Measurements from ENCODE around the gene TDRKH.

GRCh38 chr1:151825204-151825603, 34.9 kb upstream of the TDRKH start:
- TF ChIP-seq CTCF (IDR thresholded peaks at IDR 0.05) (no peak), ZFX (IDR thresholded peaks at IDR 0.05; ENCODE audit: borderline replicate concordance) (no peak)
